ENCODE measurements around the gene ME3. TPM values are rescaled to one million over a fixed set of nuclear protein-coding genes. Genes with fewer than 3 reads are reported as not detected.

Gene ME3
- total RNA-seq, 1 donor from 2014 or later, result 49.6 TPM

GRCh38 chr11:86592047-86592591, 80.3 kb downstream of the ME3 start:
- peak overlapping the region; percentile 91 for H3K27ac Mint-ChIP-seq
- no peak overlapping the region for H3K4me3 Mint-ChIP-seq
- H4K20me1 ChIP-seq (ENCODE audit: low read depth), result no peaks in the 10 kb centered on the region
- peaks cover 8% of the 10 kb centered on the region for H3K9me3 Mint-ChIP-seq
- no peak for DNase-seq (ENCODE audit: low spot score)
- no peak for TF ChIP-seq EZH2 (IDR thresholded peaks at IDR 0.05)
- TF ChIP-seq EZH2phosphoT487 (IDR thresholded peaks at IDR 0.05), result no peak
- TF ChIP-seq CTCF (IDR thresholded peaks at IDR 0.05), result no peak
- H3K9ac ChIP-seq, result no peak overlapping the region
- peak overlapping the region; percentile 97 for H3K27ac ChIP-seq
- peaks cover 86% of the 10 kb centered on the region for H3F3A ChIP-seq (ENCODE audit: low read depth)
- no peaks in the 10 kb centered on the region for H3K27me3 ChIP-seq
- no peak overlapping the region for H2AFZ ChIP-seq (replicated peaks)
- peaks cover 3% of the 10 kb centered on the region for H3K36me3 Mint-ChIP-seq
- H3K36me3 ChIP-seq, result no peaks in the 10 kb centered on the region
- peaks cover 8% of the 10 kb centered on the region for H3K27me3 Mint-ChIP-seq (ENCODE audit: insufficient read depth, low read depth)
- peaks cover 84% of the 10 kb centered on the region for H3K4me1 Mint-ChIP-seq
- H3K4me2 ChIP-seq, result peak overlapping the region; percentile 20
- H3K79me2 ChIP-seq (ENCODE audit: low read depth), result peaks cover 36% of the 10 kb centered on the region
- H3K4me3 ChIP-seq, result no peak overlapping the region
- peaks cover 85% of the 10 kb centered on the region for H3K4me1 ChIP-seq
- H3K9me3 ChIP-seq (ENCODE audit: low read depth), result no peaks in the 10 kb centered on the region

- peak overlapping the region; percentile 97 for H3K27ac ChIP-seq
- Mint-ChIP-seq H3K27me3 (ENCODE audit: insufficient read depth, low read depth) (peaks cover 5% of the 10 kb centered on the region), H3K36me3 (peaks cover under 1% of the 10 kb centered on the region), H3K27ac (peak overlapping the region; percentile 91), H3K4me1 (peaks cover 84% of the 10 kb centered on the region), H3K4me3 (no peak overlapping the region), H3K9me3 (peaks cover 3% of the 10 kb centered on the region)
- no peak overlapping the region for H3K4me3 ChIP-seq
- H3K27me3 ChIP-seq, result no peaks in the 10 kb centered on the region
- peaks cover 89% of the 10 kb centered on the region for H3K4me1 ChIP-seq
- H3K4me2 ChIP-seq, result peak overlapping the region; percentile 57
- peaks cover 36% of the 10 kb centered on the region for H3K79me2 ChIP-seq (ENCODE audit: low read depth)
- H2AFZ ChIP-seq (replicated peaks), result no peak overlapping the region
- no peak overlapping the region for H3K9ac ChIP-seq
- H3K9me3 ChIP-seq (ENCODE audit: low read depth), result no peaks in the 10 kb centered on the region
- no peaks in the 10 kb centered on the region for H3K36me3 ChIP-seq
- peaks cover 91% of the 10 kb centered on the region for H3F3A ChIP-seq (ENCODE audit: low read depth)
- no peak for DNase-seq (ENCODE audit: low spot score)
- no peaks in the 10 kb centered on the region for H4K20me1 ChIP-seq (ENCODE audit: low read depth)
- TF ChIP-seq EZH2 (IDR thresholded peaks at IDR 0.05), result no peak
- TF ChIP-seq CTCF (IDR thresholded peaks at IDR 0.05), result no peak
- no peak for TF ChIP-seq EZH2phosphoT487 (IDR thresholded peaks at IDR 0.05)
Measured at GRCh38 chr11:86591631-86592030, 80.8 kb downstream of the ME3 start.

GRCh38 chr11:86589856-86590589, 82.4 kb downstream of the ME3 start:
- DNase-seq (ENCODE audit: low spot score), result no peak
- Mint-ChIP-seq H3K27ac (peak overlapping the region; percentile 99), H3K9me3 (no peaks in the 10 kb centered on the region), H3K4me3 (no peak overlapping the region), H3K27me3 (ENCODE audit: insufficient read depth, low read depth) (peaks cover 2% of the 10 kb centered on the region), H3K36me3 (no peaks in the 10 kb centered on the region), H3K4me1 (peaks cover 75% of the 10 kb centered on the region)
- no peaks in the 10 kb centered on the region for H3K27me3 ChIP-seq
- H3K27ac ChIP-seq, result peak overlapping the region; percentile 97
- peaks cover 82% of the 10 kb centered on the region for H3F3A ChIP-seq (ENCODE audit: low read depth)
- H3K9me3 ChIP-seq (ENCODE audit: low read depth), result no peaks in the 10 kb centered on the region
- H2AFZ ChIP-seq (replicated peaks), result no peak overlapping the region
- peaks cover 46% of the 10 kb centered on the region for H3K79me2 ChIP-seq (ENCODE audit: low read depth)
- TF ChIP-seq CTCF (IDR thresholded peaks at IDR 0.05) (no peak), EZH2phosphoT487 (IDR thresholded peaks at IDR 0.05) (no peak)
- no peak overlapping the region for H3K4me3 ChIP-seq
- no peaks in the 10 kb centered on the region for H4K20me1 ChIP-seq (ENCODE audit: low read depth)
- peak overlapping the region; percentile 57 for H3K4me2 ChIP-seq
- no peaks in the 10 kb centered on the region for H3K36me3 ChIP-seq
- peak overlapping the region; percentile 34 for H3K9ac ChIP-seq
- H3K4me1 ChIP-seq, result peaks cover 78% of the 10 kb centered on the region

All from neural progenitor cell (in vitro differentiated cells).